ENCODE data around the gene DCLRE1A. TPM values are rescaled to one million over a fixed set of nuclear protein-coding genes. Genes with fewer than 3 reads are reported as not detected.

DCLRE1A gene
- total and polyA plus RNA-seq, 9 of the 15 experiments (the other 6 are each of a cell fraction or from before 2014, with no cell fraction given) = 8.5 to 25.5 (median 15.5) TPM

DNA sequence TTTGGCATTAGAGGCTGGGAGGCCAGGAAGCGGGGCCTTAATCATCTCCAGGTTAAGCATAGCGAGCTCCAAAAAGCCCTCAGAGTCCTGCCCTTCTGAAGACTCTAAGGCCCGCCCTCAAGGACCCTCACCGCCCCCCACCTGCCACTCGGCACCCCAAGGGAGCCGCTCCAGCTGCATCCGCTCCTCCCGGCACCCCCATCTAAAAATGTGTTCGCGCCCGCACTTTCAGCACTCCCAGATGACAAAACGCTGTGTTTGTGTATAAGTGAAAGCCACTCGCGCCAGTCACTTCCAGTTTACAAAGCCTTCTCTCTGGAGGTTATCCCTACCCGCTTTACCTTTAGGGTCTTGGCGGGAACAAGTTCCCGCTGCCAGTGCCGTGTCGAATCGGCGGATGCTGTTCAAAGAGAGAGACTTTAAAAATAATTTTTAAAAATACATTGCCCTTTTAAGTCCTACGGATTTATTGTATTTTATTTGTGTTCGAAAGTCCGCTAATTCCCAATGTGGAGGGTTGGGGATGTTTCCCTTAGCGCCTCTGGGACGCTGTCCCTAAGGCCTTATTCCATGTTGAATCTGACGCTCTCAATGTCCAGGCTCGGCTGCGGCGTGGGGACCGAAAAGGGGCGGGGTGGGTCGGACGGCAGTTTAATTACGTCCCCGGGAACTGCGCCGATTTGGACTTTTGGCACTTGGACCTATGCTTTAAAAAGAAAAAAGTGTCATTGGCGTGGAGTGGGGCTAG lies at the start of gene DCLRE1A, which contains the start of gene NHLRC2 (continued):
- TF ChIP-seq KLF6 (CRISPR knock-in tag; IDR thresholded peaks at IDR 0.05; ENCODE audit: borderline replicate concordance) = no peak
- TF ChIP-seq RFX5 (IDR thresholded peaks at IDR 0.05; ENCODE audit: low read depth, low read length) = no peak

DNA sequence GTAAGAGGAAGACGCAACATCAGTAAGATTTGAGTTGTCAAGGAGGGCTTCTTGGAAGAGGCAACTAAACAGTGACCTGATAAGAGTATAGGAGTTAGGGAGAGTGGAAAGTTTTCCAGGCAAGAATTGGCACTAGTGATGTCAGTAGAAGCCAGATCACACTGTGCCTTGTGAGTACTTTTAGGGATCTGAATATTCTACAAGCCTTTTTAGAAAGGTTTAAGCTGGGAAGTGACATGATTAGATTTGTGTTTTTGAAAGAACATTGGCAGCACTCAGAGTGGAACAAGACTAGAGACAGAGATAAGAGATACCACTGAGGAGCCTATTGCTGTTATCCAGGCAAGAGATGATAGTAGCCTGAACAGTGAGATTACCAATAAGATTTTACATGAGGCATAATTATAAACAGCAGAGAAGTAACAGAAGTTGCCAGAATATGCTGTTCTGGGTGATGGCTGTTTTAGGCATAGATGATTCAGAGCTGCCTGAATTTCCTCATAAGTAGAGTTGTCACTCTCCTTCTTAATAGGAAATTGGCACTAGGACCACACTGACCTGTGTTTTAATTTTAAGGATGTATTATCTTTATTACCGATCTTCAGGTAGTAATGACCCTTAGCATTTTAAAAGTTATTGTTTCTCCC lies 46.2 kb upstream of the DCLRE1A start:
- TF ChIP-seq ZFP36 (IDR thresholded peaks at IDR 0.05; ENCODE audit: low read depth, low read length, partially characterized antibody) (peak; percentile 82), ZEB2 (IDR thresholded peaks at IDR 0.05) (no peak)
- H3K79me2 ChIP-seq (ENCODE audit: control insufficient read depth, insufficient read depth, low read length) = no peaks in the 10 kb centered on the region
- ATAC-seq = no peak
- ChIA-PET POLR2A (no interaction called here), CTCF (ENCODE audit: low intra/inter-chr PET ratio) (no interaction called here)
- H4K20me1 ChIP-seq (replicated peaks; ENCODE audit: control insufficient read depth, insufficient read depth, low read length) = no peaks in the 10 kb centered on the region
- in situ Hi-C loops (cut with MboI) = no loop called here
- 89% methylated on average over 2 of the region's 2 CpGs for WGBS (ENCODE audit: insufficient coverage, low coverage, missing lambda C conversion rate)
- intact Hi-C loops (cut with micrococcal nuclease) = no loop called here
- H3K27ac ChIP-seq (ENCODE audit: extremely low read depth, low read depth, low read length) = no peak overlapping the region
- no peak for FAIRE-seq
- no peaks in the 10 kb centered on the region for H3K27me3 ChIP-seq (ENCODE audit: control insufficient read depth in 2 of 2, insufficient read depth in 2 of 2, low read length in 2 of 2)
- H2AFZ ChIP-seq (ENCODE audit: low read depth, low read length) = no peak overlapping the region
- H3K36me3 ChIP-seq (ENCODE audit: control insufficient read depth, insufficient read depth, low read length) = peaks cover 69% of the 10 kb centered on the region; the same call in 2 of the 3 replicates
- no peaks in the 10 kb centered on the region for H3K9me1 ChIP-seq (ENCODE audit: control insufficient read depth, insufficient read depth, low read length)
- H3K4me3 ChIP-seq = no peak overlapping the region
- no TSS peak for BruUV-seq (replicated peaks)
- DNase-seq (ENCODE audit: extremely low read depth in 1 of 4, low spot score in 3 of 4) = no peak
- no peak overlapping the region for H3K9ac ChIP-seq (ENCODE audit: insufficient read depth in 1 of 2, low read depth in 2 of 2, low read length in 2 of 2)
- H3K4me2 ChIP-seq (ENCODE audit: insufficient read depth, low read length) = no peak overlapping the region
- H3K4me1 ChIP-seq (replicated peaks in 1 of 2; ENCODE audit: control insufficient read depth in 2 of 2, insufficient read depth in 2 of 2, low read length in 2 of 2) = no peaks in the 10 kb centered on the region
- no peaks in the 10 kb centered on the region for H3K9me3 ChIP-seq (replicated peaks; ENCODE audit: control insufficient read depth, insufficient read depth, low read depth, low read length)
